Measurements from ENCODE around the gene NOX4.

GRCh38 chr11:89293965-89294679, 197.1 kb downstream of the NOX4 start:
- TF ChIP-seq CTCF (IDR thresholded peaks at IDR 0.05) (no peak), EZH2 (IDR thresholded peaks at IDR 0.05; ENCODE audit: borderline replicate concordance, insufficient read depth, low read depth, low read length, poor library complexity, severe bottlenecking) (no peak)
